Right forelimb (tissue), 1 donor: ENCODE results near the gene COPRS.

Source experiments
- DNase-seq: peaks from one replicate; pipeline ENCODE4 v3.0.0-alpha.2; 2018

The COPRS gene

DNA sequence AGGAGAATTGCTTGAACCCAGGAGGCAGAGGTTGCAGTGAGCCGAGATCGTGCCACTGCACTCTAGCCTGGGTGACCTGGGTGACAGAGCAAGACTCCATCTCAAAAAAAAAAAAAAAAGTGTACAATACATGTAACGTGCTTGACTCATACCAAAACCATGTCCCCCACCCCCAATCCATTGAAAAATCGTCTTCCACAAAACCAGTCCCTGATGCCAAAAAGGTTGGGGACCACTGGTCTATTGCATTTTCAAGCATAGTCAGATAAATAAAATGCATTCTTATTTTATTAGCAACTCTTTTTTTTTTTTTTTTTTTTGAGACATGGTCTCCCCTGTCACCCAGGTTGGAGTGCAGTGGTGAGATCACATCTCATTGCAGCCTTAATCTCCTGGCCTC, 52.1 kb downstream of the COPRS start:
- no peak for DNase-seq

DNA sequence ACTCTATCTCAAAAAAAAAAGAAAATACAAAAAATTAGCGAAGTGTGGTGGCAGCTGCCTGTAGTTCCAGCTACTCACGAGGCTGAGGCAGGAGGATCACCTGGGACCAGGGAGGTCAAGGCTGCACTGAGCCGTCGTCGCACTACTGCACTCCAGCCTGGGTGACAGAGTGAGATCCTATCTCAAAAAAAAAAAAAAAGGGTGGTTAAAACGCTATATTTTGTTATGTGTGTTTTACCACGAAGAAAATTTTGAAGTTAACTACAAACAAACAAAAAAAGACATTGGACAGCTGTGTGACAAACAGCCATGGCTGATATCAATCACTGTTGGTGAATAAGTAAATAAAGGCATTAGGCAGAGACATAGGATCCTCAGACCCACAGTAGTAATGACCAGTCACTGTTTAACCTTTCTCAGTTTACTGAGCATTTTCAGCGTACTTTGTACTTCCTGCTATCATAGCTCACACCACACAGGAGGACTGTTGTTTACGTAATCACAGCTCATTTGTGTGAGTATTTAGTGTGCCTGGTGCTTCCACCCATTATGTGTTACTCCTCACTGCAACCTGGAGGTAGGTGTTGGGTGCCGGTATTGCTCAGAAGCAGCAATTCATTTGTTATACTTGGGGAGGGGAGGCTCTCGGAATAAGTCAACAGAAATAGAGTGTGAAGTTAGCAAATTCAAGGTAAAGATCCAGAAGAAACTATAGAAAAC, 55.4 kb downstream of the COPRS start:
- no peak for DNase-seq

DNA sequence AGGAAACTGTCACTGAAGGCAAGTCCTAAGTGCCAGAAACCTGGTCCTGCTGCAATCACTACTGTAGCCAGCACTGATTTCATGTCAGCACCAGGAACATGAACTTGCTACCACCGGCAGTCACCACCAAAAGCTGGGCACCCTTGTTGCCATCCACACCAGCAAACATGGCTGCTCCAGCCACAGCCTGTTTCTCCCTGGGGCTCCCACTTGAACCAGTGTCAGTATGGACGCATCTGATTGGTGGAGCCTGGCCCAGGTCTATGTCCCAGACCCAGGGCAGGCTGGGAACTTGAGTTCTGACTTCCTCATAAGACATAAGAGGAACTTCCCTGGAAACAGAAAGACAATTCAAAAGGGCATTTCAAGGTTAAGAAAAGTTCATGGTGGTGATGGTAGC, 56.5 kb downstream of the COPRS start:
- DNase-seq = no peak
